HG03432 (cell line): ENCODE measurements around the gene DIAPH3.
A peak's percentile ranks its signal among the peaks of the same experiment; 100 is the strongest.

Experiments used
- ATAC-seq: cut with Tn5 transposase; IDR thresholded peaks from one replicate; pipeline ENCODE4 v1.9.1; 2021; ENCODE audit warnings: mild to moderate bottlenecking, moderate library complexity; ENCODE audit not compliant: unreplicated experiment

DIAPH3 gene

DNA sequence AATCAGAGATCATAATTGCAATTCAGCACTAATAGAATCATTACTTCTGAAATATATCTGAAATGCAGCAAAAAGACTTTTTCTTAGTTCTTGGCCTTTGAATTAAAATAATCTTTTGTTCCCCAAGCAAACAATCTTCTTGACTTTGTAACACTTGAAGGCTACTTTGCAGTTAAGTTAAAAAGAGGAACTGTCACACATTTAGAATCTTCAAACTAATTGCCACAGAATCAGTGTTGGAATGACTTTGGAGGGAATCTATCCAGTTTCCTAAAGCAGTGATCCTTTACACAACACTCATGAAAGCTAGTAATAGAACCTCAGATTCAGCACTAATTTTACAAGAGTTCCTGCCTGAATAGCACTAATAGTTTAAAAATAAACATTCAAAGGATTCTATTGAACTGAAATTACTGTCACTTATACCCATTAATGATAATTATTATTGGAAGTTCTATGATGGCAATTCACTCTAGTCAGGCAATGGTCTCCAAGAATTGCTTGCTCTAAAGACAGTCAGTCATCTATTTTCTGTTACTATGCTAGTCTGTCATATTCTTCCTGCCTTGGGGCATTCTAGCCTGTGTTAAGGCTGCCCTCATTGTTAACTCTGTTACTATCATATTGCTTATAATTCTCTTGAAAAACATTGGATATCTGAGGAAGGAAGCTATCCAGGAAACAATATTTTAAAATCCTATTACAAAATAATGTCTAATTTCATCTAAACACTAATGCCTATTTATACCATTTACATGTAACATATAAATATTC is 362.4 kb downstream of the DIAPH3 start:
- ATAC-seq: no peak

DNA sequence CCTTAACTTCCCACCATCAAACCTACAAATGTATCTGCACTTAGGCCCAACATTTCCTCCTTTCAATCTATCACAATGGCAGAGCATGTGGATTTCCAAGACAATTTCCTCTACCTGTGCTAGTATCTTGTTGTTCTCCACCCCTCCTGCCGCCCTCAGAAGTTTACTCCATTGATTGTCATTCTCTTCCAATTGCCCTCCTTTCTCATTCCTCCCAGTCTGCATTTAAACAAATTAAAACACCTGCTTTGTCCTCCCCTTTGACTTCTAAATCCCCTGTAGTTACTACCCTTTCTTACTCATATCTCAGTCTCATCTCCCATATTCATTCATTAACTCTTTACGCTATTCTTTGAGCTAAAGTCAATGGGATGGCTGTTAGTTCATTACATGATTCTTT is 370.6 kb downstream of the DIAPH3 start:
- no peak for ATAC-seq

DNA sequence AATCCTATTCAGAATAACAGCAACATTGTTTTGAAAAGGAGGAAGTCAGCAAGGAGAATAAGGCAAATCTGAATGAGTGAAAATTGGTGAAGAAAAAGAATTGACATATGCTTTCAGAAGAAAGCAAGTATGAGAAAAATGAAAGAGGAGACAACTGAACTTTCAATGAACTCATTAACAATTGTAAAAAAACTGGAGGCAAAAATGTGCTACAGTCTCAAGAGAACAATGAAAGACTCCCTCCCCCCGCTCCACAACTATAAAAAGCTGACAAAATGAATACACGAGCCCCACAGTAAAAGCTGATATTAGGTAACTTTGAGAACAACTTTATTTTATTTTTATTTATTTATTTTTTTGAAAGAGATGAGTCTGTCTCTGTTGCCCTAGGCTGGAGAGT is 373.1 kb downstream of the DIAPH3 start:
- no peak for ATAC-seq

DNA sequence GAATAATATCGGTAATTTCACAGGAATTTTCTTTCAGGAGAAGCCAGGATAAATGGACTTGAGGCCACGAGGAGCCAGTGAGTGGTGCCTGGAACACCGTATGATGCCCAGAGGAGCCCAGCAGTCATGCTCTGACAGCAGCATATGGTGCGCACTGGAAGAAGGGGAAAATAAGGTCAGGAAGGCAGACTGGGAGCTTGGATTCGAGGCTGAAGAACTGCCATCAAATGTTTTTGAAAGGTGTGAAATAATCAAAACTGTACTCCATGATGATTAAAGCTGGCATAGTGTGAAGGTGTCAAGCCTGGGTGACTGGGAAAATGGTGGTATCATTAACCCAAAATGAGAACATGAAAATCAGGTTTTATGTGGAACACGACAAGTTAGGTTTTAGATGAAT is 374.2 kb downstream of the DIAPH3 start:
- no peak for ATAC-seq

DNA sequence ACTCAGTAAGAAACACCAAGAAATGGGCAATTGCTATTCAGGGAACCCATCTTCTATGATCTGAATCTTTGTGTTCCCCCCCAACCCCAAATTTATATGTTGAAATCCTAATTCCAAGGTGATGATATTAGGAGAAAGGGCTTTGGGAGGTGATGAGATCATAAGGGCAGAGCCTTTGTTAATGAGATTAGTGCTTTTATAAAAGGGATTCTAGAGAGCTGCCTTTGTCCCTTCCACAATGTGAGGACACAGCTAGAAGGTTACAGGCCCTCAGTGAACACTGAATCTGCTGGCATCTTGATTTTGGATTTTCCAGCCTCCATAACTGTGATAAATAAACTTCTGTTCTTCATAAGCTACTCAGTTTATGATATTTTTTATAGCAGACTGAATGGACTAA is 376.0 kb downstream of the DIAPH3 start:
- ATAC-seq: no peak

DNA sequence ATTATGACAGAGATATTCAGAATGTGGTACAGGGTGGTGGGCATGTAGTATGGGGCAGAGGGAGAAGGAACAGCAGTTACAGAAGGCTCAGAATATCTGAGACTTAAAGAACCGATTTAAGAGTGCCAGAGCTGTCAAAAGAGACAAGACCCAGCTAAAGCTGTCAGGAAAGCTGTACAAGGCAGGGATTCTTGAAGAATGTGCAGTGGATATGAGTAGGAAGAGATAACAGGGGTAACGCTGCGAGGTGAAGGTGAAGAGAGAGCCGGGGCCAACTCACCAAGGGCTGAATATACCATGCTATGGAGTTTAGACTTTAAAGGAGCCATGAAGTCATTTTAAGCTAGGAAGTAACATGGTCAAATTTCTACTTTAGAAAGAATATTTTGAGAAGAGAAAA is 381.0 kb downstream of the DIAPH3 start:
- no peak for ATAC-seq

- ATAC-seq: no peak
Measured at GRCh38 chr13:59780058-59780457, 383.7 kb downstream of the DIAPH3 start.

DNA sequence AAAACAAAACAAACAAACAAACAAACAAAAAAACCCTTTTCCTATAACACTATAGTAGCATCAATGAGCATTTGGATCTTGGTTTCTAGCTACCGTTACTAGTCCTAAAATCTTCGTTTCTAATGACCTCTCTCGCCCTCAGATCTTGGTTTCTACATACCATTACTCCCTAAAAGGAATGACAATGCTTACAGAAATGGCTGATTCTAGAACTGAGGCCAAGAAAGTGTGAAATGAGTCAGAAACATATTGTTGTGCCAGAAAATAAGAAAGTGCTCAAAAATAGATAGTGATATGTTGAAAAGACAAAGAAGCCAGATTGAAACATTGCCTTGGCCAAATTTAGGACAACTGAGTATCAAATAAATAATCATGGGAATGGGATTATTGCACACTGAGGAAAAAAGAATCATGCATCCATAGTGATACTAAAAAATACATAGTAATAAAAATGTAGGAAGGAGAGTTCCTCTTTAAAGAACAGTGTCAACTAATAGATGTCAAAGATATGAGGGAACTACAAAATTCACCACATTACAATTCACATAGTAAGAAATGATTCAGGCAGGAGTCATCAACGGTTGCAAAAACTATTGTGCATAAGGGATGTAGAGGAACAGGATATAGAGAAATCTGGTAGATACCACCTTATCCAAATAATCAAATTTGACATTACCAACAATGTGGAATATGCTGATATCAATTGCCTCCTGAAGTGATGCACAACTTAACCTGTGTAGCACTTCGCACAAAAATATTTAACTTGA is 386.6 kb downstream of the DIAPH3 start:
- peak; percentile 81 for ATAC-seq

GRCh38 chr13:59774491-59774971 is 389.2 kb downstream of the DIAPH3 start:
- no peak for ATAC-seq

DNA sequence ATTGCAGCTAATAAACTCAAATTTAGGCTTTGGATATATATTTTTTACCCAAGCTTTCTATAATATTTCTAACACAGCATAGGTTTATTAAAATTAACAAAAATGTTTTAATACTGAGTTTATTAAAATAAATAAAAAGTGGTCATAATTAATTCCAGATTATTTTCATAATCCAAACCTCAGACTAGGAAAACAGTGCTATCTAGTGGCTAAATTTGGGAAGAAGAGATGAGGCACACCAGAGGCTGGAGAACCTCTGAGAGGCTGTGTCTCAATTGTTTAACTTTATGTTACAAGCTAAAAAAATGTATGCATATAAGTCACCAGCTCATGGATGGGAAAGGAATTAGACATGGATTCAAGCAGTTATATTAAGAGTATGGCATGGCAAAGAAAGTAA is 392.5 kb downstream of the DIAPH3 start:
- ATAC-seq: no peak

- no peak for ATAC-seq
Measured at GRCh38 chr13:59770451-59770850, 393.3 kb downstream of the DIAPH3 start.

GRCh38 chr13:59766236-59766635 is 397.5 kb downstream of the DIAPH3 start:
- ATAC-seq: no peak

- peak; percentile 60 for ATAC-seq
Measured at GRCh38 chr13:59755632-59756290, 408.0 kb downstream of the DIAPH3 start.

DNA sequence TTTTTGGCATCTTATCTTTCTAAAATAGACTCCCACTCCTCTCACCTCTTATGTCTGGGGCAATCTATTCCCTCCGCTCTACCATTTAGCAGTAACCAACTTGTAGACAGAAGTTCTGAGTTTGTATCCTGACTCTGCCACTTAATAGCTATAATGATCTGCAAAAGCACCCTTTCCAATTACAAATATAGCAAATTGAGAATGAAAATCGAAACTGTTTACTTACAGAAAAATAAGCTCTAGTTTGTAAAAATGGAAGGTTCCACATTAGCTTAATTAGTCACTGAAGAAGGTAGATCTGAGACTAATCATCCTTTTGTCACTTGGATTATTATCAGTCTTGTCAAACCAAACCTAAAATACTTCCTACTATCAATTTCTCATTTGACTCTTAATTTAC is 409.3 kb downstream of the DIAPH3 start:
- no peak for ATAC-seq

GRCh38 chr13:59750860-59751259 is 412.9 kb downstream of the DIAPH3 start:
- no peak for ATAC-seq

DNA sequence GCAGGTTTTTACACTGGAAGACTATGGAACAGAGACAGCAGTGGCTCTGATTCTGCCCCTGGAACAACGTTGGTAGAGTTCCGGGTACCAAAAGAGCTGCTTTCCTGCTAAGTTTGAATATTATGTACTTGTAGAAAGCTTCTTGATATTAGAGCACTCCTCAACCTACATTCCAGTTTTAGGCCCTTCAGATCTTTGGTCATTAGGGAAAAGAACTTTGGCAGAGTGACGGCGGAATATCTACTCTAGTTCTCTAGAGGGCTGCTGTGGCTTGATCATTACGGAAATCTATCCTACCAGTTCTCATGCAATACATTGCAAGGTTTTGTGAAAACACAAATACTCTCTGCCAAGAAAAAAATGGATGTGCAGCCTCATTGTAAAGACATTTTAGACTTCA is 415.7 kb downstream of the DIAPH3 start:
- ATAC-seq: no peak

DNA sequence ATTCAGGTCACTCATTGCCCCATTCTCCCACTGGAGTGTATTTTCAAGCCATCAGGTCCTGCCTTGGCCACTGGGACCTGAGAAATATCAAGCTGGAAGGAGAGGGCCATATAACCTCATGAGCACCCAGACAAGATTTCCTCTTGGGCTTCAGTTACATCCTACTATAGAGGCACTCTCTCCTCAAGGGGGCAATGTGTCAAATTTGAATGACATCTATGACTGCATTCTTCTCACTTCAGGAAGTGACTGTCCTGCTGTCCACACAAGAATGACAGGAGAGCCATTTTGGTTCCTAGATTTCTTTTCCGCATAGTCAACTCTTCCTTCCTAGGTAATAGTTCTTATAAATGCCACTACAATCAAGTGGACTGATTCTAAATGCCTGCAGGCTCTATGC is 416.2 kb downstream of the DIAPH3 start:
- ATAC-seq: no peak

DNA sequence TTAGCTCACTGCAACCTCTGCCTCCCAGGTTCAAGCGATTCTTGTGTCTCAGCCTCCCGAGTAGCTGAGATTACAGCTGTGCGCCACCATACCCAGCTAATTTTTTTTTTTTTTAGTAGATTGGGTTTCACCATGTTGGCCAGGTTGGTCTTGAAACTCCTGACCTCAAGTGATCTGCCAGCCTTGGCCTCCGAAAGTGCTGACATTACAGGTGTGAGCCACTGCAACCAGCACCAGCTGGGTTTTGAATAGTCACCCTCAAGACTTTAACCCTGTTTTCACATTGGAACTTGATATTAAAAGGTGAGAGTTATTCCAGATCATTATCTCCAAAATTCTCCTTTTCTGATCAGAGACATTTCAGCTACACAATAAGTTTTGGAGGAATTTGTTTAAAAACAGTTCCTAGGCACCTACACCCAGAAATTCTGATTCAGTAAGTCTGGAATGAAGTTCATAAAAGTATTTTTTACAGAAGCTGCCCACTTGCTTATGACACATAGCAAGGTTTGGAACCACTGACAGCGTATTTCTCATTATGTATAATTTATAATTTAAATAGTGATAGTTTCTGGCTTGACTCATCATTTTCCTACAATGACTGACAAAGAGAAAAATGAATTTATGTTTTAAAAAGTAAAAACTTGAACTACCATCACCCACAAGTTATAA is 417.3 kb downstream of the DIAPH3 start:
- no peak for ATAC-seq

DNA sequence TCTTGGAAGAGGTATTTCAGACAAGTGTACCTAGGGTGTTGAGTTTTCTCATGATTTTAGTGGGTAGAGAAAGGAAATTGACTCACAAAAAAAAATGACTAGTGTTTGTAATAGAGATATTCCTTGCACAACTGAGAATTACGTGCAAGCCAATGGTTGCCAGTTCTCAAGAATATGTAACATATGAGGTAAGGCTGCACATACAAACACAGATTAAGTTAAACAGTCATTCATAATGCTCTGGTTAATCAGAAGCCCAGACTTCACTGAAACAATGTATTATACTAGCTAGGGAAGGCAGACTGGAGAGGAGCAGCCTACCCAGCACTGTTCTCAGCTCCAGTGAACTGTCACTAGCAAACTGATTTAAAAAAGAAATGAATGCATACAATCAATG is 418.3 kb downstream of the DIAPH3 start:
- ATAC-seq: peak; percentile 55

GRCh38 chr13:59744747-59745391 is 418.9 kb downstream of the DIAPH3 start:
- ATAC-seq: peak; percentile 62

- no peak for ATAC-seq
Measured at GRCh38 chr13:59743195-59743594, 420.5 kb downstream of the DIAPH3 start.
